WTC11 (cell line): ENCODE results near the gene TSPAN7. TPM values are rescaled to one million over a fixed set of nuclear protein-coding genes. Genes with fewer than 3 reads are reported as not detected.

Source experiments
- ATAC-seq: fragments of 200-7000 bp; cut with Tn5 transposase; 2 replicates; pipeline ENCODE4 v1.10.0; 2021; ENCODE audit warnings: mild to moderate bottlenecking, moderate library complexity
- CTCF ChIA-PET: fragments of 300-600 bp; sonication (Branson Sonifier 250); formaldehyde crosslinking; loops from one replicate; lab custom pipeline; 2021; ENCODE audit warnings: antibody characterized with exemption; lab: Charles Lee
- POLR2A ChIA-PET: fragments of 350-600 bp; sonication (Branson Sonifier 250); formaldehyde crosslinking; loops from one replicate; lab custom pipeline; 2021; ENCODE audit warnings: antibody characterized with exemption; lab: Charles Lee
- DNase-seq: peaks from one replicate; pipeline ENCODE4 v3.0.0; 2021; ENCODE audit warnings: low spot score
- H3K27ac Mint-ChIP-seq: 2 replicates; pipeline ENCODE4 v1.8.0; 2021; ENCODE audit warnings: mixed read lengths
- H3K27me3 Mint-ChIP-seq: 2 replicates; pipeline ENCODE4 v1.8.0; 2021; ENCODE audit warnings: low read depth, mild to moderate bottlenecking, moderate library complexity, mixed read lengths
- H3K36me3 Mint-ChIP-seq: 2 replicates; pipeline ENCODE4 v1.8.0; 2021; ENCODE audit warnings: mixed read lengths
- H3K4me1 Mint-ChIP-seq: 2 replicates; pipeline ENCODE4 v1.8.0; 2022; ENCODE audit warnings: mixed read lengths
- H3K4me3 Mint-ChIP-seq: 2 replicates; pipeline ENCODE4 v1.8.0; 2021; ENCODE audit warnings: mild to moderate bottlenecking, moderate library complexity, mixed read lengths
- H3K9me3 Mint-ChIP-seq: 2 replicates; pipeline ENCODE4 v1.8.0; 2021; ENCODE audit warnings: mixed read lengths
- CDX4 ChIP-seq: fragments of 250-450 bp; sonication (Bioruptor Pico); IDR thresholded peaks from 2 replicates; pipeline ENCODE4 v1.9.0; 2021; ENCODE audit warnings: moderate library complexity, mild to moderate bottlenecking, inconsistent platforms, borderline replicate concordance
- CREB1 ChIP-seq: sonication (generic); formaldehyde crosslinking; IDR thresholded peaks from 2 replicates; pipeline ENCODE4 v1.8.0; 2023; ENCODE audit warnings: mild to moderate bottlenecking, missing genetic modification reagents
- CREM ChIP-seq: sonication (generic); formaldehyde crosslinking; IDR thresholded peaks from 2 replicates; pipeline ENCODE4 v1.8.1; 2022; ENCODE audit warnings: mild to moderate bottlenecking, missing genetic modification reagents, moderate library complexity
- E2F5 ChIP-seq: sonication (generic); formaldehyde crosslinking; IDR thresholded peaks from 2 replicates; pipeline ENCODE4 v1.8.1; 2022; ENCODE audit warnings: mild to moderate bottlenecking, moderate library complexity, missing genetic modification reagents
- ELF4 ChIP-seq: sonication (generic); formaldehyde crosslinking; IDR thresholded peaks from 2 replicates; pipeline ENCODE4 v1.8.1; 2022; ENCODE audit warnings: low read depth, mild to moderate bottlenecking, moderate library complexity, missing genetic modification reagents
- MXD4 ChIP-seq: fragments of 250-450 bp; sonication (Bioruptor Pico); IDR thresholded peaks from 2 replicates; pipeline ENCODE4 v1.8.0; 2021; ENCODE audit warnings: mild to moderate bottlenecking, moderate library complexity, borderline replicate concordance
- NFE2L1 ChIP-seq: sonication (generic); formaldehyde crosslinking; IDR thresholded peaks from 2 replicates; pipeline ENCODE4 v1.8.1; 2023; ENCODE audit warnings: missing genetic modification reagents
- SP1 ChIP-seq: sonication (generic); formaldehyde crosslinking; conservative IDR thresholded peaks from 2 replicates; pipeline ENCODE4 v1.8.1; 2022; ENCODE audit warnings: missing genetic modification reagents
- USF2 ChIP-seq: sonication (generic); formaldehyde crosslinking; IDR thresholded peaks from 2 replicates; pipeline ENCODE4 v1.8.1; 2023; ENCODE audit warnings: mild to moderate bottlenecking, missing genetic modification reagents, moderate library complexity
- ZMAT4 ChIP-seq: fragments of 250-450 bp; sonication (Bioruptor Pico); IDR thresholded peaks from 2 replicates; pipeline ENCODE4 v1.9.0; 2021; ENCODE audit warnings: mild to moderate bottlenecking
- ZNF396 ChIP-seq: fragments of 250-450 bp; sonication (Bioruptor Pico); IDR thresholded peaks from 2 replicates; pipeline ENCODE4 v1.8.0; 2021; ENCODE audit warnings: mild to moderate bottlenecking, moderate library complexity, borderline replicate concordance
- total RNA-seq: library from RNA; stranded (reverse); gene quantifications from 3 replicates; pipeline ENCODE4 v1.2.3, GENCODE V29; 2021
- TF ChIP-seq, protein P1 (sequence below): fragments of 200-600 bp; IDR thresholded peaks from 2 replicates; pipeline ENCODE4 v1.8.0; 2022; ENCODE audit warnings: antibody characterized with exemption
- TF ChIP-seq, protein P2 (sequence below): sonication (generic); formaldehyde crosslinking; IDR thresholded peaks from 2 replicates; pipeline ENCODE4 v1.8.1; 2022; ENCODE audit warnings: missing genetic modification reagents, borderline replicate concordance
- TF ChIP-seq, protein P3 (sequence below): sonication (generic); formaldehyde crosslinking; IDR thresholded peaks from 2 replicates; pipeline ENCODE4 v1.8.1; 2022; ENCODE audit warnings: low read depth, mild to moderate bottlenecking, moderate library complexity, missing genetic modification reagents, borderline replicate concordance
- TF ChIP-seq, protein P4 (sequence below): sonication (generic); formaldehyde crosslinking; conservative IDR thresholded peaks from 2 replicates; pipeline ENCODE4 v1.8.1; 2022; ENCODE audit warnings: mild to moderate bottlenecking, missing genetic modification reagents
- TF ChIP-seq, protein P5 (sequence below): sonication (generic); formaldehyde crosslinking; IDR thresholded peaks from 2 replicates; pipeline ENCODE4 v1.8.1; 2023; ENCODE audit warnings: mild to moderate bottlenecking, missing genetic modification reagents
- TF ChIP-seq, protein P6 (sequence below): fragments of 250-450 bp; sonication (Bioruptor Pico); IDR thresholded peaks from 2 replicates; pipeline ENCODE4 v2.1.2; 2022; ENCODE audit warnings: mild to moderate bottlenecking, moderate library complexity
- TF ChIP-seq, protein P7 (sequence below): sonication (generic); formaldehyde crosslinking; conservative IDR thresholded peaks from 2 replicates; pipeline ENCODE4 v1.8.1; 2023; ENCODE audit warnings: mild to moderate bottlenecking, low read depth, missing genetic modification reagents, moderate library complexity

TSPAN7 gene
- total RNA-seq, 1 experiment from 2014 or later: 10.8 TPM

DNA sequence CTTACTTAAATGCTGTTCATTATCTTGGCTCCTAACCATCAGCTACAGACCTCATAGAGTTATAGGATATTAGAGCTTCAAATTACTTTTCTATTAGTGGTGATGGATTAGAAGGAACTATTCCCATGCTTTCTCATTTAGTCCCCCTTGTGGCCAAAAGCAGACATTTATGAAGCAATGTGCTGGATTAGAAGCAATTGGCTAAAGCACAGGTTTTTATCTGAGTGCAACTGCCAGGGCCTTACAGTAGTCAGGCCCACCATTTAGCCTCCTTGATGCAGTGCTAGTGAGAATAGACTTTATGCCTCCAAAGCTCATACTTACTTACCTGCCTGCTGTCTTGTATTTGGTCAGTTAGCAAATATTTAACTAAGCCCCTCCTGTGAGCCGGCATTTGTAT is 93.0 kb downstream of the TSPAN7 start:
- Mint-ChIP-seq H3K36me3 (no peaks in the 10 kb centered on the region), H3K27me3 (no peaks in the 10 kb centered on the region)
- ChIA-PET POLR2A (no interaction called here), CTCF (interaction anchor here (0.7 to 0.9 kb wide), 2 partner anchors 26 to 278 kb away, joined by 3 to 8 read pairs; no protein-coding TSS in a partner anchor)
- DNase-seq: no peak
- no peak for TF ChIP-seq SP1 (CRISPR knock-in tag)
- TF ChIP-seq, protein P1, sequence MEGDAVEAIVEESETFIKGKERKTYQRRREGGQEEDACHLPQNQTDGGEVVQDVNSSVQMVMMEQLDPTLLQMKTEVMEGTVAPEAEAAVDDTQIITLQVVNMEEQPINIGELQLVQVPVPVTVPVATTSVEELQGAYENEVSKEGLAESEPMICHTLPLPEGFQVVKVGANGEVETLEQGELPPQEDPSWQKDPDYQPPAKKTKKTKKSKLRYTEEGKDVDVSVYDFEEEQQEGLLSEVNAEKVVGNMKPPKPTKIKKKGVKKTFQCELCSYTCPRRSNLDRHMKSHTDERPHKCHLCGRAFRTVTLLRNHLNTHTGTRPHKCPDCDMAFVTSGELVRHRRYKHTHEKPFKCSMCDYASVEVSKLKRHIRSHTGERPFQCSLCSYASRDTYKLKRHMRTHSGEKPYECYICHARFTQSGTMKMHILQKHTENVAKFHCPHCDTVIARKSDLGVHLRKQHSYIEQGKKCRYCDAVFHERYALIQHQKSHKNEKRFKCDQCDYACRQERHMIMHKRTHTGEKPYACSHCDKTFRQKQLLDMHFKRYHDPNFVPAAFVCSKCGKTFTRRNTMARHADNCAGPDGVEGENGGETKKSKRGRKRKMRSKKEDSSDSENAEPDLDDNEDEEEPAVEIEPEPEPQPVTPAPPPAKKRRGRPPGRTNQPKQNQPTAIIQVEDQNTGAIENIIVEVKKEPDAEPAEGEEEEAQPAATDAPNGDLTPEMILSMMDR: peak; percentile 23
- TF ChIP-seq, all 79 proteins: peak for 1
- H3K27ac Mint-ChIP-seq: no peak overlapping the region
- H3K4me3 Mint-ChIP-seq: no peak overlapping the region
- peaks cover 4% of the 10 kb centered on the region; the same call in 1 of the 2 replicates for H3K4me1 Mint-ChIP-seq
- ATAC-seq: peak; percentile 61
- no peaks in the 10 kb centered on the region for H3K9me3 Mint-ChIP-seq

DNA sequence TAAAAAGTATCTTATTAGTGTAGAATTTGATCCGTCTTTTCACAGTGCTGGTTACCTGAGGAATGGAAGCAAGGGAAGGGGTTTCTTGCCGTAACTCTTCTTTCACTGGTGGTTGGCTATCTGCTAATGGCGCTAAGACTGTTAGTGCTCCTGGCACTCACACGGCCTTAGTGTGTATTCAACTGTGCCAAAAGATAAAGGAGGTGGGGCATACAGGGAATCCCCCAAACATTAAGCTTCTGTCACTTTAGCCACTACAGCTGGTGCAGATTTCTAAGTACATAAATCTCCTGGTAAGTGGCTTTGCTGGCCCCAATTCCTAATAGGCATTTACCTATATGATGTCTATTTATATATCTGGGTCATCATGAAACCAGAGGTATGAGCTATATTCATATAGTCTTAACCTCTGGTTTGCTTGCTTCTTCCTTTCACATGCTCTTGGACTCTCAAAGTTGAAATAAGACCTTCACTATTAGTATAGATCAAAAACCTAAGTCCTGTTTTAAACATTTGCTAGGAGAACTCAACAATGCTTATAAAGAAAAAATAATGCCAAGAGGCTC is 95.1 kb downstream of the TSPAN7 start:
- CTCF ChIA-PET: no interaction called here

More for the DNA sequence above, 95.1 kb downstream of the TSPAN7 start:
- no peaks in the 10 kb centered on the region for H3K36me3 Mint-ChIP-seq
- peaks cover 4% of the 10 kb centered on the region; the same call in 1 of the 2 replicates for H3K4me1 Mint-ChIP-seq
- H3K4me3 Mint-ChIP-seq: no peak overlapping the region
- POLR2A ChIA-PET: no interaction called here
- TF ChIP-seq, protein P2, sequence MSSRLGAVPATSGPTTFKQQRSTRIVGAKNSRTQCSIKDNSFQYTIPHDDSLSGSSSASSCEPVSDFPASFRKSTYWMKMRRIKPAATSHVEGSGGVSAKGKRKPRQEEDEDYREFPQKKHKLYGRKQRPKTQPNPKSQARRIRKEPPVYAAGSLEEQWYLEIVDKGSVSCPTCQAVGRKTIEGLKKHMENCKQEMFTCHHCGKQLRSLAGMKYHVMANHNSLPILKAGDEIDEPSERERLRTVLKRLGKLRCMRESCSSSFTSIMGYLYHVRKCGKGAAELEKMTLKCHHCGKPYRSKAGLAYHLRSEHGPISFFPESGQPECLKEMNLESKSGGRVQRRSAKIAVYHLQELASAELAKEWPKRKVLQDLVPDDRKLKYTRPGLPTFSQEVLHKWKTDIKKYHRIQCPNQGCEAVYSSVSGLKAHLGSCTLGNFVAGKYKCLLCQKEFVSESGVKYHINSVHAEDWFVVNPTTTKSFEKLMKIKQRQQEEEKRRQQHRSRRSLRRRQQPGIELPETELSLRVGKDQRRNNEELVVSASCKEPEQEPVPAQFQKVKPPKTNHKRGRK (CRISPR knock-in tag): no peak
- TF ChIP-seq ZMAT4 (no peak), ZNF396 (CRISPR knock-in tag) (no peak), CREB1 (CRISPR knock-in tag) (no peak), NFE2L1 (CRISPR knock-in tag) (no peak), ELF4 (CRISPR knock-in tag) (no peak), USF2 (CRISPR knock-in tag) (no peak), E2F5 (no peak), CREM (CRISPR knock-in tag) (no peak), CDX4 (no peak), MXD4 (no peak)
- TF ChIP-seq, protein P3, sequence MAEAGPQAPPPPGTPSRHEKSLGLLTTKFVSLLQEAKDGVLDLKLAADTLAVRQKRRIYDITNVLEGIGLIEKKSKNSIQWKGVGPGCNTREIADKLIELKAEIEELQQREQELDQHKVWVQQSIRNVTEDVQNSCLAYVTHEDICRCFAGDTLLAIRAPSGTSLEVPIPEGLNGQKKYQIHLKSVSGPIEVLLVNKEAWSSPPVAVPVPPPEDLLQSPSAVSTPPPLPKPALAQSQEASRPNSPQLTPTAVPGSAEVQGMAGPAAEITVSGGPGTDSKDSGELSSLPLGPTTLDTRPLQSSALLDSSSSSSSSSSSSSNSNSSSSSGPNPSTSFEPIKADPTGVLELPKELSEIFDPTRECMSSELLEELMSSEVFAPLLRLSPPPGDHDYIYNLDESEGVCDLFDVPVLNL (CRISPR knock-in tag): no peak
- TF ChIP-seq, protein P4, sequence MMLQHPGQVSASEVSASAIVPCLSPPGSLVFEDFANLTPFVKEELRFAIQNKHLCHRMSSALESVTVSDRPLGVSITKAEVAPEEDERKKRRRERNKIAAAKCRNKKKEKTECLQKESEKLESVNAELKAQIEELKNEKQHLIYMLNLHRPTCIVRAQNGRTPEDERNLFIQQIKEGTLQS: no peak
- TF ChIP-seq, protein P5, sequence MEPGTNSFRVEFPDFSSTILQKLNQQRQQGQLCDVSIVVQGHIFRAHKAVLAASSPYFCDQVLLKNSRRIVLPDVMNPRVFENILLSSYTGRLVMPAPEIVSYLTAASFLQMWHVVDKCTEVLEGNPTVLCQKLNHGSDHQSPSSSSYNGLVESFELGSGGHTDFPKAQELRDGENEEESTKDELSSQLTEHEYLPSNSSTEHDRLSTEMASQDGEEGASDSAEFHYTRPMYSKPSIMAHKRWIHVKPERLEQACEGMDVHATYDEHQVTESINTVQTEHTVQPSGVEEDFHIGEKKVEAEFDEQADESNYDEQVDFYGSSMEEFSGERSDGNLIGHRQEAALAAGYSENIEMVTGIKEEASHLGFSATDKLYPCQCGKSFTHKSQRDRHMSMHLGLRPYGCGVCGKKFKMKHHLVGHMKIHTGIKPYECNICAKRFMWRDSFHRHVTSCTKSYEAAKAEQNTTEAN (CRISPR knock-in tag): no peak
- TF ChIP-seq, protein P6, sequence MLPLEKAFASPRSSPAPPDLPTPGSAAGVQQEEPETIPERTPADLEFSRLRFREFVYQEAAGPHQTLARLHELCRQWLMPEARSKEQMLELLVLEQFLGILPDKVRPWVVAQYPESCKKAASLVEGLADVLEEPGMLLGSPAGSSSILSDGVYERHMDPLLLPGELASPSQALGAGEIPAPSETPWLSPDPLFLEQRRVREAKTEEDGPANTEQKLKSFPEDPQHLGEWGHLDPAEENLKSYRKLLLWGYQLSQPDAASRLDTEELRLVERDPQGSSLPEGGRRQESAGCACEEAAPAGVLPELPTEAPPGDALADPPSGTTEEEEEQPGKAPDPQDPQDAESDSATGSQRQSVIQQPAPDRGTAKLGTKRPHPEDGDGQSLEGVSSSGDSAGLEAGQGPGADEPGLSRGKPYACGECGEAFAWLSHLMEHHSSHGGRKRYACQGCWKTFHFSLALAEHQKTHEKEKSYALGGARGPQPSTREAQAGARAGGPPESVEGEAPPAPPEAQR (CRISPR knock-in tag): no peak
- TF ChIP-seq, protein P7, sequence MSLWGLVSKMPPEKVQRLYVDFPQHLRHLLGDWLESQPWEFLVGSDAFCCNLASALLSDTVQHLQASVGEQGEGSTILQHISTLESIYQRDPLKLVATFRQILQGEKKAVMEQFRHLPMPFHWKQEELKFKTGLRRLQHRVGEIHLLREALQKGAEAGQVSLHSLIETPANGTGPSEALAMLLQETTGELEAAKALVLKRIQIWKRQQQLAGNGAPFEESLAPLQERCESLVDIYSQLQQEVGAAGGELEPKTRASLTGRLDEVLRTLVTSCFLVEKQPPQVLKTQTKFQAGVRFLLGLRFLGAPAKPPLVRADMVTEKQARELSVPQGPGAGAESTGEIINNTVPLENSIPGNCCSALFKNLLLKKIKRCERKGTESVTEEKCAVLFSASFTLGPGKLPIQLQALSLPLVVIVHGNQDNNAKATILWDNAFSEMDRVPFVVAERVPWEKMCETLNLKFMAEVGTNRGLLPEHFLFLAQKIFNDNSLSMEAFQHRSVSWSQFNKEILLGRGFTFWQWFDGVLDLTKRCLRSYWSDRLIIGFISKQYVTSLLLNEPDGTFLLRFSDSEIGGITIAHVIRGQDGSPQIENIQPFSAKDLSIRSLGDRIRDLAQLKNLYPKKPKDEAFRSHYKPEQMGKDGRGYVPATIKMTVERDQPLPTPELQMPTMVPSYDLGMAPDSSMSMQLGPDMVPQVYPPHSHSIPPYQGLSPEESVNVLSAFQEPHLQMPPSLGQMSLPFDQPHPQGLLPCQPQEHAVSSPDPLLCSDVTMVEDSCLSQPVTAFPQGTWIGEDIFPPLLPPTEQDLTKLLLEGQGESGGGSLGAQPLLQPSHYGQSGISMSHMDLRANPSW (CRISPR knock-in tag): no peak
- H3K9me3 Mint-ChIP-seq: no peaks in the 10 kb centered on the region
- ATAC-seq (no peak), DNase-seq (no peak)
- H3K27me3 Mint-ChIP-seq: no peaks in the 10 kb centered on the region
- H3K27ac Mint-ChIP-seq: no peak overlapping the region
